CD4-positive, alpha-beta T cell treated with Interleukin-2 at 100 ng/mL for 4 hours (primary cell): Measurements from ENCODE around the gene KPNA4.
"Not testable (repeated sequence)": the region's sequence is repeated elsewhere in the genome, so short reads cannot be mapped to it uniquely, and the experiment has no call there.

ENCODE experiments used
- DNase-seq: peaks from one replicate; pipeline ENCODE4 v3.0.0-alpha.2; 2020; ENCODE audit warnings: low spot score

KPNA4 gene

DNA sequence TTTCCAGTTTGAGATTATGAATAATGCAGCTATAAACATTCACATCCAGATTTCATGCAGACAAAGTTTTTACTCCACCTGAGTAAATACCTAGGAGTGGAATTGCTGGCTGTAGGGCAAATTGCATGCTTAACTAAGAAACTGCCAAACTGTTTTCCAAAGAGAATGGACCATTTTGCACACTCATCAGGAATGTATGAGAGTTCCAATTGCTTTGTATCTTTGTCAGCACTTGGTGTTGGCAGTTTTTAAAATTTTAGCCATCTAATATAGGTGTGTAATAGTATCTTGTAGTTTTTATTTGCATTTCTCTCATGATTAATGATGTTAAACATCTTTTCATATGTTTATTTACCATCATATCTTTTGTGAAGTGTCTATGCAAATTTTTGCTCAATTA is 75.2 kb downstream of the KPNA4 start:
- DNase-seq = no peak

GRCh38 chr3:160486459-160486869 is 78.9 kb downstream of the KPNA4 start:
- peak; percentile 45 for DNase-seq

DNA sequence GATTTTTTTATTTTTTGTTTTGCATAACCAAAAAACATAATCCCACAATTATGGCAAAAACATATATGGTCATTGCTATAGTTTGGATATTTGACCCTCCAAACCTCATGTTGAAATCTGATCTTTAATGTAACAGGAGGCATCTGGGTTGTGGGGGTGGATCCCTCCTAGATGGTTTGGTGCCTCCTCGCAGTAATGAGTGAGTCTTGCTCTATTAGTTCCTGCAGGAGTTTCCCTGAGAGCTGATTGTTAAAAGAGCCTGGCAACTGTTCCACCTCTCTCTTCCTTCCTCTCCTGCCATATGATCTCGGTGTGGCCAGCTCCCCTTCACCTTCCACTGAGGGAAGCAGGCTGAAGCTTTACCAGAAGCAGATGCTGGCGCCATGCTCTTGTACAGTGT is 82.6 kb downstream of the KPNA4 start:
- no peak for DNase-seq

- no peak for DNase-seq
These were observed 83.5 kb downstream of the KPNA4 start for GRCh38 chr3:160481856-160482255.

- DNase-seq = no peak
These were observed 84.4 kb downstream of the KPNA4 start for GRCh38 chr3:160480931-160481330.

DNA sequence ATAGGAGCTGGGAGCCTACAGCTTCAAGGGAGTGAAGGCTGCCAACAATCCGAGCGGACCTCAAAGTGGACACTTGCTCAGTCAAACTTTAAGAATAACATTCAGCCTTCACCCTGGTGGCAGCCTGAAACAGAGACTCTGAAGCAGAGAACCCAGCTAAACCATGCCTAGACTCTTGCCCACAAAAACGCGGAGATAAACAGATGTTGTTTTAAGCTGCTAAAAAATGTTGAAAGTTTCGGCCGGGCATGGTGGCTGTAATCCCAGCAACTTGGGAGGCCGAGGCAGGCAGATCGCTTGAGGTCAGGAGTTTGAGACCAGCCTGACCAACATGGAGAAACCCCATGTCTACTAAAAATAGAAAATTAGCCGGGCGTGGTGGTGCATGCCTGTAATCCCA is 86.0 kb downstream of the KPNA4 start:
- no peak for DNase-seq

DNA sequence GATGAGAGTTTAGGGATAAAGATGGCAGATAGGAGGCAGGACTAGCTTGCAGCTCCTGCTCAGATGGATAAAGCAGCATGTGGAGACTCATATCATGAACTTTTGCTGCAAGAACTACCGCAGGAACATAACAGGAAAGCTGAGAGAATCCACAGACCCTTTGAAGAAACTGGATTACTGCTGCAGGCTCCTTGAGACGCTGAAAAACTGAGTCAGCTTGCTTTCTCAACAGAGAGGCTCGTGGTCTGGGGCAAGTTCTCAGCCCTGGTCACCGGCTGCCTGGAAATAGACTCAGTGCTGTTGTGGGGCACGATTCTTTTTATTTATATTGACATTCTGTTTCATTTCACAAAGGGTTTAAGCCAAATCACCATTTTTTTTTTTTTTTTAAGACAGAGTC is 87.0 kb downstream of the KPNA4 start:
- no peak for DNase-seq

GRCh38 chr3:160477750-160478149 is 87.6 kb downstream of the KPNA4 start:
- no peak for DNase-seq

GRCh38 chr3:160475884-160476283 is 89.5 kb downstream of the KPNA4 start:
- no peak for DNase-seq

DNA sequence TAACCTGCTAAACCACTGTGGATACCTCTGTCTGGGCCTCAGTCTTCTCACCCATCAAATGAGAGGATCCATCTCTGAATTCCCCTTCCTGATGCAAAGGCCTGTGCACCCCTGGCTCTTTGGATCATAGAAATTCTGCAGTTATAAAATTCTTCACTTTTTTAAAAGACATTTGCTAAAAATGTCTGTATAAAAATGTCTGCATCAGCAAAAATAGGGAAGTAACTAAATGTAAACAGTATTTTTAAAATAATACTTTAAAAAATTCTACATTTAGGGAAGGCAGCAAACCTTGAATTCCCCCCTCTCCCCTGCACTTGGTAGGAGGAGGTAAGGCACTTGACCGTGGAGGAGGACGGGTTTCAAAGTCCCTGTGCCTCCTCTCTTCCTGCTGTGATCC is 90.2 kb downstream of the KPNA4 start:
- DNase-seq = no peak

DNA sequence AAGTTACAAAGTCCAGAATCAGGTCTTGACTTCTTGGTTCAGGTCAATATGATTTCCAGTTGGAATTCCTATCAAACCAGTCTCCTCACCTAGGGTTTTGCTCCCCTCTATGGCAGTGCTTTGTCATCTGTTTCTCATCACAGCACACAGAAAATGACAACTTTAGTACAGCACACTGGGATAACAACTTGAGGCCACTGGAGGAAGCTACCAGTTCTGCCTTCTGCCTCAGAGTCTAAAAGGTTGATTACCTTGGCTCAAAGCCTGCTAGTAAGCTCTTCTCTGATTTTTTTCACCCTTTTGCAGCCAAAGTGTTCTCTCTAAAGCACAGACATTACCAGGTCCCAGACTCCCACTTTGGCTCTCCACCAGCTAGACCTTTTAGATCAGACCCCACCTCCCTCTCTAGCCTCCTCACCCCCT is 90.9 kb downstream of the KPNA4 start:
- DNase-seq = no peak

DNA sequence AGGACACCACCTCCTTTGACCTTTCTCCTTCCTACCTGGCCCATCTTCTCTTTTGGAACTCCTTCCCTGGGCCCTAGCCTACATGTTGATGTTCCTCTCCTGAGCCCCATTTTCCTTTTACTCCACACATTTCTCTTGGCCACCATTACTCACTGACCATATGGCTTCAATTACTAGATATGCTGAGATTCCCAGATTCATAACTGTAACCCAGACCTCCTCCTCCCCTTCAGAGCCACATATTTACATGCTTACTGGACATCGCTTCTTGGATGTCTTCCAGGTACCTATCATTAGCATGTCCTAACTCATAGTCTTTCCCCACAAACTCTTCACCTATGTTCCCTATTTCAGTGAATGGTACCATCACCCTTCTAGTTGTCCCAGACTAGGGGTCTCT is 91.4 kb downstream of the KPNA4 start:
- DNase-seq = no peak

GRCh38 chr3:160473221-160473620 is 92.2 kb downstream of the KPNA4 start:
- no peak for DNase-seq

DNA sequence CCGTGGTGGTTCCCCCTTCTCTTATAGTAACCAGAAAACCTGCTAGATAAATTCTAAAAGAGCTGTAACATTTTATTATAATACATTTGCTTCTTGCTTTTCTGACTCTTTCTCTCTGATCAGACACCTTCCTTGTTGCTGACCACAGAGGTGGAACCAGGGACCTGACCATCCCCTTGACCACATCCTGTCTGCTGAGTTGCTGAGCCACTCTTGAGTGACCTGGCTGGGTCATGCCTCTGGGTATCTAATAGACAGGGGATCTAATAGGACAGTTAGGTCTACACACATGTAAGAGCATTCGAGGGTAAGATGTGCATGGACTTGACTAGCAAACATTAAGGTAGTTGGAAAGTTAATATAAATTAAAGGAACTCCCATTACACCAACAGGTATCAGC is 93.0 kb downstream of the KPNA4 start:
- DNase-seq = no peak

- DNase-seq = no peak
These were observed 93.5 kb downstream of the KPNA4 start for GRCh38 chr3:160471892-160472291.

DNA sequence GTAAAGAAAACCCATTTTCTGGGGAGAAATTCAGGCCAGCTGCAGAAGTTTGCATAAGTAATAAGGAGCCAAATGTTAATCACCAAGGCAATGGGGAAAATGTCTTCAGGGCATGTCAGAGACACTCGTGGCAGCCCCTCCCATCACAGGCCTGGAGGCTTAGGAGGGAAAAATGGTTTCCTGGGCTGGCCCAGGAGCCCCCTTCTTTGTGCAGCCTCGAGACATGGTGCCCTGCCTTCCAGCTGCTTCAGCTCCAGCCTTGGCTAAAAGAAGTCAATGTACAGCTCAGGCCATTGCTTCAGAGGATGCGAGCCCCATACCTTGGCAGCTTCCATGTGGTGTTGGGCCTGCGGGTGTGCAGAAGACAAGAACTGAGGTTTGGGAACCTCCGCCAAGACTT is 95.2 kb downstream of the KPNA4 start:
- DNase-seq = no peak

GRCh38 chr3:160464971-160465370 is 100.4 kb downstream of the KPNA4 start:
- no peak for DNase-seq

GRCh38 chr3:160464321-160464720 is 101.0 kb downstream of the KPNA4 start:
- DNase-seq = no peak

GRCh38 chr3:160460033-160460432 is 105.3 kb downstream of the KPNA4 start:
- no peak for DNase-seq

- DNase-seq = no peak
These were observed 105.9 kb downstream of the KPNA4 start for GRCh38 chr3:160459450-160459970.

DNA sequence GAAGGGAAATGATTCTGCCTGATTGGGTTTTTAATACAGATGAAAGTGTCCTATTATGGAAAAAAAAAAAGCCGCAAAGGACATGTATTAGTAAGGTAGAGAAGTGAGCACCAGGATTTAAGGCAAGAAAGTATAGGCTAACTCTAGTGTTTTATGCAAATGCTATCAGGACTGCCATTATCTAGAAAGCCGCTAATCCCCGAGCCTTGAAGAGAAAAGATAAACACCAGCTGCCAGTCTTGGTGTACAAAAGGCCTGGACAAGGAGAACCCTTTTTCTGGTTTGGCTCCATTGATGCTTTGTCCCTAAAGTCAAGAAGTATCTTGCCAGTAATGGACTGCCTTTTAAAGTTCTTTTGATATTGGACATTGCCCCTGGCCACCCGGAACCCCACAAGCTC is 107.2 kb downstream of the KPNA4 start:
- DNase-seq = no peak

- no peak for DNase-seq
These were observed 109.5 kb downstream of the KPNA4 start for GRCh38 chr3:160455846-160456245.

DNA sequence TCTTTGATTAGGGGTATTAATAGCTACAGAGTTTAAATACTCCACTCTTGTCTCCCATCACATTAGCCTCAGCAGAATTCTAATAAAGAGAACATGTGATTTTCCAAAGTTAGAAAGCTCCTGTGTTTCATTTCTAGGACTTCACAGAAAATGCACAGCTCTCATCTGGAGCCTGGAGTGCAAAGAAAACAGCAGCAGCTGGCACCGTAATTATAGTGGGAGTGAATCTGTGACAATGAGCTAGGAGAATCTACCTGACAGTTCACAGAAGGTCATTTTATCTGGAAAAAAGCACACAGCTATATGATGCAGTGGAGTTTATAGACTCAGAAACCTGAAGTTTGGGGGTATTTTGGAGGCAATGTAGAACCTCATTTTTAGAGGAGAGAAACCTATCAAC is 110.4 kb downstream of the KPNA4 start:
- no peak for DNase-seq

- not testable (repeated sequence) for DNase-seq
These were observed 113.1 kb downstream of the KPNA4 start for GRCh38 chr3:160452251-160452650.

DNA sequence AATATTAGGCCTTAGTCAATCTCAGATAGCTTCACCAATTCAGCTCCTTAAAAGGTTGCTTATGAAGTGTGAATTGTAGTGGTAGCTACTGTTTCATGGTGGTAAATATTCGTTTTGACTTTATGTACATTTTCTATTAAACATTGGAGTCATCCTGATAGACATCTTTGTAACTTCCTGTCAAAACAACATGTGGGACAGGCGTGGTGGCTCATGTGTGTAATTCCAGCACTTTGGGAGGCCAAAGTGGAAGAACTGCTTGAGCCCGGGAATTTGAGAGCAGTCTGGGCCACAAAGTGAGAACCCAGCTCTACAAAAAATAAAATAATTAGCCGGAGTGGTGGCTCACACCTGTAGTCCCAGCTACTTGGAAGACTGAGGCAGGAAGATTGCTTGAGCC is 113.8 kb downstream of the KPNA4 start:
- no peak for DNase-seq
